Inflammatory macrophage treated with lipopolysaccharide for 1 hour (primary cell): ENCODE measurements around the gene CYFIP2.

Experiments used
- DNase-seq, 2 donors: peaks; one replicate each; pipeline ENCODE4 v3.0.0-alpha.2; 2020 to 2022

Gene CYFIP2

DNA sequence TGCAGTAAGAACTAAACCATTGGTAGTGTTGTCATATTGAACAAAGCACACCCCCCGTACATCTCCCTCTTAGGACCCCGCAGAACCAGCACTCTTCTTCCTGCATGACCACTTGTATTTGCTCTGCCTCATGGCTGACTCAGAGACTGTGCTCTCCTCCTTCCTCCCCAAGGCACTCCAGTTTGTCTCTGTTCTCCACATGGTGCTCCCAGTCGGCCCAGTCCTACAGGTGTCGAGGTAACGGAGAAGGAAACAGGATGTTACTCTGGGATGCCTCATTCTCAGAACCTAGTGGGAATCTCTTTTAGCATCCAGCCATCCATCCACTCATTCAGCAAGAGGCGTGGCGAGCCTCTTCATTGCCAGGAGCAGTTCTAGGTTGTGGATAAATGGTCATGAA, 97.1 kb downstream of the CYFIP2 start:
- DNase-seq, result no peak

GRCh38 chr5:157365732-157366131, 99.8 kb downstream of the CYFIP2 start:
- DNase-seq, result no peak

- DNase-seq, result no peak
Observed at GRCh38 chr5:157366741-157367674, 101.1 kb downstream of the CYFIP2 start.

- DNase-seq, result no peak
Observed at GRCh38 chr5:157369507-157369906, 103.6 kb downstream of the CYFIP2 start.

- no peak for DNase-seq
Observed at GRCh38 chr5:157370967-157371366, 105.0 kb downstream of the CYFIP2 start.

DNA sequence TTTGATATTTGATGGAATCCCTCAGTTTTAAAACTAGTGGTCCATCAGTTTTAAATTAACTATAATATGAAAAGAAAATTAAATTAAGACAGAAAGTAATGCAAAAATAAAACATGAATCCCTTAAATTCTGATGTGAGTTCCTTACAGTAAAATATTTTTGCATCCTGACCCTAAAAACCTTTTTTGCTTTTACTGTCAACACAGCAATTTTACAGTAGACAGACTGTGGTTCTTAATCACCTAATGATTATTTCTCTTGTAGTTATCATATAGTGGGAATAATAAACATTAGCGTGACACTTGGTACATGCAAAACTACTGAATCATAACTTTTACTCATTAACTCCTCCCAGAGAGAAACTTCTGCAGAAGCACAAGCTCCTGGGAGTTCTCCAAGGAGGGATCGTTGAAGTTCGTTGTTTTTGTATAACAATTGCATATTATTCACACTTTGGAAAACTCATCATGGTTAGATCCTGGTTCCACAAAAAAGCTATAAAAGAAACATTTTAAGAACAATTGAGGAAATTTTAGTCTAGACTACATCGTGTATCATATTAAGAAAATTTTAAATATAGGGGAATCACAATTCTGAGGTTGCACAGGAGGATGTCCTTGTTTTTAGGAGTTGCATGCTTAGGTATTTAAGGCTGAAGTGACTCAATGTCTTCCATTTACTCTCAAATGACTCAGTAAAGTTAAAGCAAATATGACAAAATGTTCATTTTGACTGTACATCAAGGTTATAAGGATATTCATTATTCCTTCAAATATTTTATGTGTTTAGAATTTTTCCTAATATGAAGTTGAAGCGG, 105.9 kb downstream of the CYFIP2 start:
- DNase-seq, result no peak

- DNase-seq, result no peak
Observed at GRCh38 chr5:157372472-157372822, 106.5 kb downstream of the CYFIP2 start.

DNA sequence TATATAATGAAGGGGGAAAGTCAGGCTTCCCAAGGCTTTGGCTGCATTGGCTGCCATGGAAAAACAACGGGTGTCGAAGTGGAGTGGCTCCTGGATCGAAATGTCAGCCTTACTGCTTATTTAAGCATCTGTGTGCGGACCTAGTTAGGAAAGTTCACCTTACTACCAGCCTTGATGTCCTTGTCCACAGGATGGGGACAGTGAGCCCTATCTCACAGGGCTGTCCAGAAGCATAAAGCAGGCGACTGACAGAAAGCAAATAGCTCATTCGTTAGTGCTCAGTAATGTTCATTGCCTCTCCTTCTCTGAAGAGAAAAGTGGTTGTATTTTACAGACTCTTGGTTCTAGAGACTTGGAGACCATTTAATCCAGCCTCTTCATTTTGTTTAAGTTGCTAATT, 112.6 kb downstream of the CYFIP2 start:
- no peak for DNase-seq

- no peak for DNase-seq
Observed at GRCh38 chr5:157379983-157380382, 114.1 kb downstream of the CYFIP2 start.

- no peak for DNase-seq
Observed at GRCh38 chr5:157381746-157382145, 115.8 kb downstream of the CYFIP2 start.

DNA sequence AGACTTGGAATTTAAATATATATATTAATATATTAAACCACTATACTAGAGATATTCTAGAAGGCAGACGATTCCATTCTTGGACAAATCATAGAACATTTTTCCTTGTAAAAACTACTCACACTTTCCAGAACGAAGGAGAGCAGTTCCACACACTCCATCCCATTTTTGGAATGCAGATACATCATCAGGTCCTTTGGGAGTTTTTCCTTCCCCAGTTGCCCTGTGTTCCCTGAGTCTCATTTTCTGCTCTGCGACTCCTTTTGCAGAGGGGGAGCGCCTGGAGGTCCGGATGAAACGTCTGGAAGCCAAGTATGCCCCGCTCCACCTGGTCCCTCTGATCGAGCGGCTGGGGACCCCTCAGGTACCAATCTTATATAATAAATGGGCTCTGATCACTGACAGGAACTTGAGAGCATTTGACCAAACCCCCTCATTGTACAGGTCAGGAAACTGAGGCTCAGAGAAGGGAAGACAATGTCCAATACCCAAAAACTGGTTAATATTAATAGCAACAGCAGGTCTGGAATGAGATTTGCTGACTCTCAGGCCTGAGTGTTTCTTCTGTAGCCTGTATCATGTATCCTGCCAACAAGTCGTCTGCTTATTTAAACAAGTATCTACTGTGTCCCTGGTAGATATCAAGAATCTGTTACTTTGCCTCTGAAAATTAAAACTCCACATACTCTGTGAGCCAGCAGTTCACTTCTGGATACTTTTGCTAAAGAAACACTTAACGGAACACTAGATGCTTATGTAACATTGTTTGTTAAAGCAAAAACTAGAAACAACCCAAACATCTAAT, 117.3 kb downstream of the CYFIP2 start:
- DNase-seq, result no peak

DNA sequence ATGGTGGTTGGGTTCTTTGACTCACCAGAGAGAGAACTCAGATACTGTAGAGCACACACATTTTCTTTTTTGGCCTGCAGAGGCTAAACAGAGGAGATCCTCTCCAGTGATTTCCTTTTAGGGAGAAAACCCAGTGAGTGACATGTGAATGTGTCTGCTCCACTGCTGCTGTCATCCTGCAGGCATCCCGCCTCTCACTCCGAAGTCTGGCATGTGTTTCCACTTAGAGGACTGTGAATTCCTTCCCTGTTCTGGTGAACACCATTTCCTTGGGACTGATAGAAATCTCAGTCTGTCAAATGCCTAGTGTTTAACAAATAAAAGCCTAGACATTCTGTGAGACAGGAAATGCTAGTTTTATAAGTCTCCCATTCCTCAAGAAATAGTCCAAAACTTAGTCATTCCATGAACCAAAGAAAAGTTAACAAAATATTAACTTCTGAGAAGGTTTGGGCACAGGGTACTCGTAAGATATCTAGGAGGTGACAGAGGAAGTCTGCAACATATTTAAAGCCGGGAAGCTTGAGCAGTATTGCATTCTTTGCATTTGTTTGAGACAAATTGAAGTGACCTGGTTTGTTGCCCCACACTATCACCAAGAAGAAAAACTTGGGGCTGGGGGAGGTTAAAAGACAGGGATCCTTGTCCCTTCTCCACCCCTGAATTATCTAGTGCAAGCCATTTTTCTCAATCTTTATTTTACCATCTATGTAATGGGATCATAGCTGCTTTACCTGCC, 119.2 kb downstream of the CYFIP2 start:
- DNase-seq, result no peak

DNA sequence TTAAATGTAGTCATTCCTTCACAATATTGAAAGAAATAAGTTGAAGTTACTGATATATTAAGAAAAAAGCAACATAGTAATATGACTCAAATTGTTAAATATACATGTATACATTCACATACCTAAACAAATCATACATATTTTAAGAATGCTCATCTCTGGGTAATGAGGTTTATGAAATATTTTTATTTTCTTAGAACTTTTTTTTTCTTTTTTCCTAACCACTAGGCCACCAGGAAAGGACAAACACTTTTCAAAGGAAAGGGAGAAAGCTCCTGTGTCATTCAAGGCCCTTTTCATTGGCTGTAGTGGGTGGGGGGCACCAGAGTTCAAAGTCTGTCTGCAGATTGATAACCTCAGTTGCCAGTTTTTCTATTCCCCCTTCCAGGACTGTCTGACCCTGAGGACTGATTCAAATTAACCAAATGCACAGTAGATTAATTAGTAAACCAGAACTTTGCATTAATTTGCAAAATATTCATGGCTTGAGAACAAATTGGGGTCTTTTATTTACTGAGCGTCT, 121.2 kb downstream of the CYFIP2 start:
- no peak for DNase-seq

- DNase-seq, result peak; percentile 5 to 26
Observed at GRCh38 chr5:157387683-157388093, 121.8 kb downstream of the CYFIP2 start.

DNA sequence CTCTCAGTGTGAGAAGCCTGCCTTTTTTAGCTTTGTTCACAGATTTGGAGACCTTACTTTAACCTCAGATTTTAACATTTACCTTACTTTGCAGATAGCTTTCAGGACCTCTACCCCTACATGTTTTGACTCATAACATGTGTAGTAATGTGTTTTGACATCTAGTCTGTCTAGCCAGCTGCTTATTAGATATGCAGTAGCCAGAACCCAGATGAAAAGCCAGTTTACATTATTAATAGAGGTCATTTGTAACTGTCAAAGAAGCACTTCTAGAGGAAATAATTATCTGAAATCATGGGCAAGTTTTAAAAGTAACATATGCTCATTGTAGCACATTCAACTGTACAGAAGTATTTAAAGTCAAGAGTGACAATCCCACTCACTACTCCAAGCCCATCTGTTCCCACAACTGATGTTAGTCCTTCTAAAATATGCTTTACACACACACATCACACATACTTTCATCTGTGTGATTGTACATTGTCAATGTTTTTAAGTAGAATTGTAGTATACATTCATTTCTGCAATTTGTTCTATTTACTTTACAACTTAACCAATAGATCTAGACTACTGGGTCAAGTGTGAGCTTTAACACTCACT, 122.3 kb downstream of the CYFIP2 start:
- DNase-seq, result no peak

GRCh38 chr5:157389103-157389502, 123.2 kb downstream of the CYFIP2 start:
- no peak for DNase-seq

DNA sequence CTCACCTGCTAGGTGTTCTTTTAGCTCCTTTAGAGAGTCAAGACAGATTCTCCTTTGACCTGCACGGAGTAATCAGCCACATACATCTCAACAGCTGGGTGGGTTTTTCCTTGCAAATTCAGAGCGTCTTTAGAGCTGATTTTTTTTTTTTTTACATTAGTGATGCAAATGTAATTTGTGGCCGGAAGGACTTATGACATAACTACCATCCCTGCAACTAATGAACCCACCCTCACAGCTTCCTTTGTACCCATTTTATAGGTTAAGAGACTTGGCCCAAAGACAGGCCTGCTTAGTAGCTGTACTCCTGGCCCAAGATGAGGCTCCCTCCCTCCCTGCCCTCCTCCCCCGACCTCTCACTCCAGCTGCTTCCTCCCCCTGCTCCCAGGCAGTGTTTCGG, 124.2 kb downstream of the CYFIP2 start:
- no peak for DNase-seq

DNA sequence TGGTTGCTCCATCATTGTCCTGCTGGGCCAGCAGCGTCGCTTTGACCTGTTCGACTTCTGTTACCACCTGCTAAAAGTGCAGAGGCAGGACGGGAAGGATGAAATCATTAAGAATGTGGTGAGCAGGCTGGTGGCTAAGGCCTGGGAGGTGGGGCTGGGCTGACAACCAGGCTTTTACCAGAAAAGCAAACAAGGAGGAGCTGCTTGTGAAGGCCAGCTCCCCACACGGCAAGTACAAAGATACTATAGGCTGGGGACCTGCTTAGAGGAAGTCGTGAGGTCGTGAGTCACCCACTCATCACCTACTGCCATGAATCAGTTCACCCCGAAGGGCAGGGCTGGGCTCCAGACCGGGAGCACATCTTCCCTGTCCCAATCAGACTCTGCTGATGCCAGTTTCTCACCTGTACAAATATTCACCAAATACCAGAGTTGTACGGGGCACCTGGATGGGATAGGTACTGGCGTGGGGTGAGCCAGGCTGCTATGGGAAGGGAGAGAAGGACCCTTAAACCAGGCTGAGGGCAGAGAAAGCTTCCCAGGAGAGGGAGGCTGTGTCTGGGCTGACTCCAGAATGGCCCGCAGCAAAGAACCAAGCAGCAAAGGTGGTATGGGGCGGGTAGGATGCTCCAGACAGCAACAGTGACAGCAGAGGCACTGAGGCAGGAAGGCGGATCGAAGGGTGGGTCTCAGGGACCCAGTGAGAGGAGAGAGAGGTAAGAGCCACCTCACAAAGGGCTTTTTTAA, 124.8 kb downstream of the CYFIP2 start:
- DNase-seq, result peak in 1 of 2 donors; percentile 5

GRCh38 chr5:157398305-157398704, 132.4 kb downstream of the CYFIP2 start:
- DNase-seq, result no peak

- DNase-seq, result no peak
Observed at GRCh38 chr5:157400741-157401495, 135.0 kb downstream of the CYFIP2 start.
